Measurements from ENCODE around the gene CLCN3.

GRCh38 chr4:169612871-169613859 lies 7.2 kb upstream of the CLCN3 start:
- TF ChIP-seq CTCF (IDR thresholded peaks at IDR 0.05; ENCODE audit: poor library complexity), result peak; percentile 84
- TF ChIP-seq EZH2 (IDR thresholded peaks at IDR 0.05; ENCODE audit: borderline replicate concordance), result no peak
- no peak for TF ChIP-seq EZH2phosphoT487 (IDR thresholded peaks at IDR 0.05; ENCODE audit: low read depth, severe bottlenecking, unreplicated experiment)
